Glomerular endothelial cell (primary cell): Measurements from ENCODE around the gene GRIN2A. TPM values are rescaled to one million over a fixed set of nuclear protein-coding genes. Genes with fewer than 3 reads are reported as not detected.

Experiments
- DNase-seq: peaks from one replicate; pipeline ENCODE4 v3.0.0-alpha.2; 2011; ENCODE audit warnings: low read depth, low spot score; ENCODE audit errors: extremely low read depth
- total RNA-seq: library from RNA; depleted of rRNA; stranded (reverse); fragments of >200 nt; gene quantifications from 2 replicates; pipeline ENCODE4 v1.2.3, GENCODE V29; 2015

Gene GRIN2A
- total RNA-seq, 1 donor from 2014 or later = 0.18 TPM

GRCh38 chr16:9837481-9837880, 344.7 kb downstream of the GRIN2A start:
- DNase-seq = no peak

DNA sequence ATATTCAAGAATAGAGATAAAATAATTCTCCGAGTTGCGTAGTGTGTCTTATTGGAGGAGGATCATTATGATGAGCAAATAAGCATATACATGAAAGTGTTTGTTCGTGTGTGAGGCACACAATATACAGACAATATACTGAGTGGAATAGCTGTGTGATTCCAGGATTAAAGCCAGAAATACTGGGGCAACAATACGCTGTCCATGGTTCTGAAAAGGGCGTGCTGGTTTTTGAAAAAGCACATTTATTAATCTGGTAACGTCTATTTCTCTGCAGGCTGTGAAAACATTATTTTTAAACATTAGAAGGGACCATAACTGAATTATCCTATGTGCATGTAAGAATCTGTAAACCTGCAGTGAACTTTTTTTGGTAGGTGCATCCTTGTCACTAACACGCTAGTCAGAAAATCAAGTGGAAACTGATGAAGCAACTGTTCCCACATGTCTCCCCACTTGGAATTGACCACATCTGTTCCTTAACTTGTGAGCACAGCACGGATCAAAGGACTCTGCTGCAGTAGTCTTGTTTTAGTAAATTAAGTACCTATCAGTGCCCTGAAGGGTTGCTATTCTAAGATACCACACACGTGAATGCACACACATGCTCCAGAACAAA, 346.0 kb downstream of the GRIN2A start:
- DNase-seq = no peak

DNA sequence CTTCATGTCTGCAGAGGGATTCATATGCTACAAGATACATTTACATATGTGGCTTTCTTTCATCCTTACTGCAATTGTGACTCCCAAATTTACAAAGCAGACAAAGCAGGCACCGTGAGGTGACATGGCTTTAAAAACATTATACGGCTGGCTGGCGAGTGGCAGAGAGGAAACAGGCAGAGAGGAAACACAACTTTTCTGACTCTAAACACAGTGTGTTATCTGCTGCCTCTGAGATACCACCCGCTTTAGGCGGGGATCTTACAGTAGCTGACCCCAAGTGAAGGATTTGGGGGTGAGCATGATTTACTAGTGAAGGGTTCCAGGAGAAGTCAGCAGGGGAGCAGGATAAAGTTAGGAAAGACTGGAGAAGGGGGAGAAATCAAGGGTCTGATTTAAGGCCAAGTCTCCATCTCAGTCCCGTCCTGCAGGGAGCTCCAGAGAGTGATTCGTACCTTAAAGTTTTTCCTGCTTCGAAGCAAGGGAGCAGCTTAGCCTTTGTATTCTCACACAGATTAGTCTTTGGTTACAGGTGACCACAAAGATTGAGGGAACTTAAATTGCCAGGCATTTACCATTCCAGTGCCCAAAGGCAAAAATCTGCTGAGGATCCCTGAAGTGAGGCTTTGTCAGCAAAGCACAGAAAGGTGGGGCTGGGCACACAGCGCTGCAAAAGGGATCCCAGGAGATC, 355.0 kb downstream of the GRIN2A start:
- no peak for DNase-seq

DNA sequence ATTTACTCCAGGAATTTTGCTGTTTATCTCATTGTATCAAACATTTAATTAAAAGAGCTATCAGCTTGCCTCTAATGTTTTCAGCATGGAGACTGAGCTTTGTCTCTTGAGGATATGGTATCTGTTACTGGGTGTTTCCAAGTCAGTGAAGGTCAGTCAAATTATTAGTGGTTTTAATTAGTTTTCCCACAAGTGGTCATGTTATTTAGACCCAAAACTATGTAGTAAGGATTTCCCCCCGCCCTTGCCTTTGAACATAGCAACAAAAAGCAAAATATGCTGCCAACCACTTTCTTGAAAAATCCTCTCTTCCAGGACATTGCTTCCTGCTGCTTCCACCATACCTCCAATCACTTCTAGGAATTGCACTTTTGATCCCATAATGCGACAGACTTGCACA, 355.6 kb downstream of the GRIN2A start:
- DNase-seq = no peak

DNA sequence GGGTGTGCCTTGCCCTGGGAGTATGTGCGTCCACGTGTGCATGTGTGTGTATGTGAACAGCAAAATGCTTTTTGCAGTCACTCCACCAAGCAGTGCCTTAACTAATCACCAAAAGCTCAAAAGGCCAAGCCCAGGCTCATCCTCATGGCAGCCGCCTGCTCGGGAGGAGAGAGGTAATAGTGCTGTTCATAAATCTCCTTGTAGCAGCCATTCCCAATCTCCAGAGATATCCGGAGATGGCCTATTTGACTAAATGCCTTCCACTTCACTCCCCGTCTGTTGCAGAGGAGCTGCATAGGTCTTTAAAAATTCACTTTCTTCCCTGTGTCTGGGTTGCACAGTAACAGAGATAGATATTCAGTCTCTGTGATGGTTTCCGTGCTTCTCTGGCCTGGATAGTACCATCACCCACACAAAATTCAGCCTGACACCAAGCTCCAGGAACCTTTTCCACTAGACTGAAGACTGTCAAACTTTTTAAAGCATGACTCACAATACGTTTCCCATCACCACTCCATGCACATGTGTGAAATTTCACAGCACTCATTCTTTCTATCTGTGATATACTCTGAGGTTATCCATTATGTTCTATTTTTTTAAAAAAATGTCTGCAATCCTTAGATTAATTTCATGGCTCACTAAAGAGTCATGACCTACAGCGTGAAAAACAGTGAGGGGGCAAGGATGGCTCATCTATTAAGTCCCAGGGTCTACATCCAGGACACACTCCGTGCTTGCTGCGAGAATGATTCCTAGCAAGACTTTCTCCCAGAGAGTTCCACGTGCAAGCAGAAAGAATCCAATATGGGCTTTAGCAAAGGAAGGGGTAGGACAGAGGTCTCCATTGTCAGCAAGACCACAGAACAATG, 357.8 kb downstream of the GRIN2A start:
- DNase-seq = no peak

DNA sequence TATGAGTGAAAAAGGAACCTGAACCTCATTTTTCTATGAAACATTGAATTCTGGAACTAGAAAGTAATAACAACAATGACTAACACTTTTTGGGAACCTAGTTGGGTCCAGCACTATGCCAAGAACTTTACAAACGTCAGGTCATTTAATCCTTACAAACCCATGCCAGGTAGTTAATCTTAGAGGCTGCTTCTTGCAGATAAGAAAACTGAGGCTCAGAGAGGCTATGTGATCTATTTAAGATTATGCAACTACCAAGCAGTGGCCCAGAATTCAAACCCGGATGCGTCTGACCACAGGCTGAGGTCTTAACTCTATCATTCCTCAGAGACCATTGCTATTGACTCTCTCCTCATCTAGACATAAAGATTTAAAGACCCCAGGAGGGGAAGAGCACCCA, 358.7 kb downstream of the GRIN2A start:
- no peak for DNase-seq

GRCh38 chr16:9821970-9822369, 360.3 kb downstream of the GRIN2A start:
- DNase-seq = no peak

DNA sequence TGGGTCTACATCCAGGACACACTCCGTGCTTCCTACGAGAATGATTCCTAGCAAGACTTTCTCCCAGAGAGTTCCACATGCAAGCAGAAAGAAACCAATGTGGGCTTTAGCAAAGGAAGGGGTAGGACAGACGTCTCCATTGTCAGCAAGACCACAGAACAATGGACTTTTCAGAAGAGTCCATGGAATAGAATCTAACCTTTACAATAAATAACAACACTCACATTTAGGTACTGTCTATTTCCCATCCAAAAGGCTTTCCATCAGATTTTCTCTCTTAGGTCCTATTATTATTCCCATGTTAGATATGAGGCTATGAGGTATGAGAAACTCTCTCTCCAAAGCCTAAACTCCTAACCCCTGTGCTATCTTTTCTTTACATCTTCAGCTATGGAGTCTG, 360.9 kb downstream of the GRIN2A start:
- no peak for DNase-seq

DNA sequence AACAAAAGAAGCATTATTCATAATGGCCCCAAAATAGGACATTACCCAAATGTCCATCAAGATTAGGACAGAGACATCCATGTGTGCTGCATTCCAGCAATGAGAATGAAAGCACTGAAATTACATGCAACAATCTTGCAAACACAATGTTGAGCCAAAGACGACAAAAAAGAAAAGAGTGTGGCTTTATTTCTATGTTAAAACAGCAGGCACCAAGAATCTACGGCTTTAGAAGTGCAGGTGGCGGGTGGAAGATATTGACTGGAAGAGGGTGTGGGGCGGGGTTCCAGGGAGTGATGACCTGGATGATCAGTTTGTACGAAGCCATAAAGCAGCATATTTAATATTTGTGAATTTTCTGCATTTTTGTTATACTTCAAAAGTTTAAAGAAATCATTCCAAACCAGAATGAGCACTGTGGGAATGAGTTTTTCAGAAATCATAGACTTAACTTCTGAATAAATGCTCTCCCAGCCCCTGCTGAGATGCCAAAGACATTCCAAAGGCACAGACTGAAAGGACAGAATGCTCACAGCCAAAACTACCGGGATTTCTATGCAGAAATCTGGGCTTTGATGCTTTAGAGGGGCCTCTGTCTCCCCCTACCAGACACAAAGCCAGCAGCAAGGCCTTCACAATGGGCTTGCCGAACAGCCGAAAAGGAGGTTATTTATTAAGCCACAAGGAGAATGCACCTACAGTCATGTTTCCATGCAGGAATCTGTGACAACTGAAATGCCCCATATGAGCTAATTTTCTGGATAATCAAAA, 361.6 kb downstream of the GRIN2A start:
- DNase-seq = no peak

DNA sequence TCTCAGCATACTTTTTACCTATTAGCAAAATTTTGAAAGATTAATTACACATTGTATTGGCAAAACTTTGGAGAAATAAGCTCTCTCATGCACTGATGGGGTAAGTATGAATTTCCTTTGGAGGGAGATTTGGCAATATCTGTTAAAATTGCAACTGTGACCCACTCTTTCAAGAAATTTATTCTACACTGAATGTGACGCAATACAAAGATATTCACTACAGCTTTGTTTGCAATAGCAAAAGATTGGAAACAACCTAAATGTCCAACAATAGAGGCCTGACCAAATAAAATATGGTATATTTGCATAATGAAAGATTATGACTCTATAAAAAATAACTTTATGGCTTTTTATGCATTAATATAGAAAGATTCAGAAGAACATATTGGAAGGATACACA, 363.5 kb downstream of the GRIN2A start:
- DNase-seq = no peak

DNA sequence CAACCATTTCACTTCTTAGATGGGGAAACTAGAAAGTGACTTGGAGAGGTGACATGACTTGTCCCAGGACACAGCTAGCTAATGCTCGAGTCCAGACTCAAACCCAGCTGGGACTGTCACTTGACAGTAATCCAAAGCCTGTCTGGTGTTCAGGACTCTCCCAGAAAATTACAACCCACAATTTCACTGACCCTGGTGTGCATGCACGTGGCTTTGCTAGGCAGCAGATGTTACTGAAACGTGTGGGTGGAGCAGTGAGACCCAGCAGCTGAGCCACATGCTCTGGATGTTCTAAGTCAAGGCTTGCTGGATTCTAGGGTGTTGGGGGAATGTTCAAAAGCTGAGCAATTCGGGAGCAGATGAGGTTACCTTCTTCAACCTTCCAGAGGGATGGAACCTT, 364.6 kb downstream of the GRIN2A start:
- DNase-seq = no peak

GRCh38 chr16:9816644-9817043, 365.6 kb downstream of the GRIN2A start:
- no peak for DNase-seq

GRCh38 chr16:9813665-9814064, 368.6 kb downstream of the GRIN2A start:
- no peak for DNase-seq

- no peak for DNase-seq
These were observed 374.0 kb downstream of the GRIN2A start for GRCh38 chr16:9808210-9808609.

- no peak for DNase-seq
These were observed 374.9 kb downstream of the GRIN2A start for GRCh38 chr16:9807302-9807701.

- no peak for DNase-seq
These were observed 377.1 kb downstream of the GRIN2A start for GRCh38 chr16:9805109-9805508.

GRCh38 chr16:9802160-9802559, 380.1 kb downstream of the GRIN2A start:
- no peak for DNase-seq

- no peak for DNase-seq
These were observed 380.6 kb downstream of the GRIN2A start for GRCh38 chr16:9801651-9802050.

DNA sequence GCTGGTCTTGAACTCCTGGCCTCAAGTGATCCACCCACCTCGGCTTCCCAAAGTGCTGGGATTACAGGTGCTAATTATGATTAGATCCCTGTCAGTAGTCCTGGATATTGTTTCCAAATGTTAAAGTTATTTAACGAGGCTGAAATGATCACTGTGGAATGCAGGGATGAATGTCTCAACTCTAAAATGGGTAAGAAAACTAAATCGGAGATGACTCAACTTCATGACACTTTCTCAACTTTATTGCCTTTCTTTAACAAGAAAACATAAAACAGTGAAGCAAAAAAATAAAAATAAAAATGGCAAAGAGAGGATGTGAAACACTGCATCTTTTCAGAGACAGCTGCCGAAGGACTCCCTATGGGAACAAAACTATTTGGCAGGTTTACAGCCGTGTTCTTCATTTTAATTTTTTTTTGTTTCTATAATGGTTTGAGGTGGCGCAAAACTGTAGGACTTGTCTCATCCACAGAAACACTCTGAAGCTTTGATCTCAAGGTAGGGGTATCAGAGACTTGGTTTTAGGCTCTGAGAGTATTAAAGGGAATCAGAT, 382.0 kb downstream of the GRIN2A start:
- no peak for DNase-seq

- DNase-seq = no peak
These were observed 383.2 kb downstream of the GRIN2A start for GRCh38 chr16:9798952-9799580.
